Natural killer cell (primary cell): ENCODE results near the gene SHROOM2. TPM values are rescaled to one million over a fixed set of nuclear protein-coding genes. Genes with fewer than 3 reads are reported as not detected.

Experiments
- ATAC-seq, 3 donors: fragments of 150-1000 bp in 2 of 3; fragments of 200-7000 bp in 1 of 3; cut with Tn5 transposase; 1 replicate in 1 of 3; 2 replicates in 2 of 3; pipeline ENCODE4 v1.10.0; 2021; ENCODE audit warnings: mild to moderate bottlenecking in 2 of 3, moderate library complexity in 2 of 3
- DNase-seq, 2 donors: peaks; one replicate each; pipeline versions ENCODE4 v3.0.0 to v3.0.0-alpha.2; 2013 to 2021; ENCODE audit warnings: mixed read lengths in 1 of 2
- H3K27ac ChIP-seq: one replicate; pipeline ENCODE4 v1.5.1; 2013; ENCODE audit warnings: mild to moderate bottlenecking, low read length
- H3K27me3 ChIP-seq: one replicate; pipeline ENCODE4 v1.6.1; 2013; ENCODE audit warnings: low read length; ENCODE audit not compliant: control insufficient read depth, insufficient read depth
- H3K36me3 ChIP-seq: one replicate; pipeline ENCODE4 v1.6.1; 2013; ENCODE audit warnings: low read length; ENCODE audit not compliant: control insufficient read depth, insufficient read depth
- H3K4me1 ChIP-seq: one replicate; pipeline ENCODE4 v1.6.1; 2013; ENCODE audit warnings: low read length; ENCODE audit not compliant: control insufficient read depth, insufficient read depth
- H3K4me3 ChIP-seq: one replicate; pipeline ENCODE4 v1.5.1; 2013; ENCODE audit warnings: low read length
- H3K9me3 ChIP-seq: one replicate; pipeline ENCODE4 v1.6.1; 2013; ENCODE audit warnings: low read length; ENCODE audit not compliant: control insufficient read depth, insufficient read depth
- H3K27ac Mint-ChIP-seq, 2 donors: one replicate each; pipeline ENCODE4 v1.8.0; 2022; ENCODE audit warnings: mild to moderate bottlenecking in 2 of 2, mixed read lengths in 2 of 2, moderate library complexity in 1 of 2
- H3K27me3 Mint-ChIP-seq, 2 donors: one replicate each; pipeline ENCODE4 v1.8.0; 2022; ENCODE audit warnings: low read depth in 2 of 2, mixed read lengths in 2 of 2
- H3K36me3 Mint-ChIP-seq: one replicate; pipeline ENCODE4 v1.8.0; 2022; ENCODE audit warnings: mixed read lengths
- H3K4me1 Mint-ChIP-seq, 2 donors: one replicate each; pipeline ENCODE4 v1.8.0; 2022; ENCODE audit warnings: mixed read lengths in 2 of 2
- H3K4me3 Mint-ChIP-seq: one replicate; pipeline ENCODE4 v1.8.0; 2022; ENCODE audit warnings: mild to moderate bottlenecking, moderate library complexity, mixed read lengths
- H3K9me3 Mint-ChIP-seq, 2 donors: one replicate each; pipeline ENCODE4 v1.8.0; 2022; ENCODE audit warnings: mixed read lengths in 2 of 2
- CTCF ChIP-seq: fragments of 200-600 bp; IDR thresholded peaks from one replicate; pipeline ENCODE4 v1.8.0; 2022; ENCODE audit warnings: antibody characterized with exemption
- WGBS: methylation state at CpG from one replicate; pipeline ENCODE4 v1.1.7; 2013; ENCODE audit warnings: missing lambda C conversion rate; ENCODE audit not compliant: insufficient coverage; 5-methylcytosine and 5-hydroxymethylcytosine counted together
- intact Hi-C: fragments of 100-400 bp; cut with micrococcal nuclease; formaldehyde crosslinking; loops from one replicate; pipeline ENCODE4 v1.14.2; 2022
- total RNA-seq, 4 donors: library from RNA; stranded (reverse); fragments of 120-200 nt in 1 of 4; gene quantifications; one replicate each; pipeline versions ENCODE4 v1.2.3 to v1.2.4, GENCODE V29; 2013 to 2022

Gene SHROOM2
- total RNA-seq, 3 donors from 2014 or later (not counting 1 experiment from before 2014, with no cell fraction given), result not detected

GRCh38 chrX:9788911-9789310, 2.7 kb downstream of the SHROOM2 start:
- H3K9me3 ChIP-seq, result no peaks in the 10 kb centered on the region
- ATAC-seq (no peak), DNase-seq (no peak)
- no peaks in the 10 kb centered on the region for H3K4me1 Mint-ChIP-seq
- no peaks in the 10 kb centered on the region for H3K9me3 Mint-ChIP-seq
- intact Hi-C loops, result no loop called here
- no peak overlapping the region for H3K4me3 Mint-ChIP-seq
- peaks cover 10 to 43% of the 10 kb centered on the region in 2 donors for H3K27me3 Mint-ChIP-seq
- H3K27ac Mint-ChIP-seq, result no peak overlapping the region
- H3K27me3 ChIP-seq, result peaks cover 2% of the 10 kb centered on the region
- no CpG with 5 or more reads among the region's 2 CpGs for WGBS
- no peak overlapping the region for H3K27ac ChIP-seq
- H3K36me3 ChIP-seq, result no peaks in the 10 kb centered on the region
- no peaks in the 10 kb centered on the region for H3K4me1 ChIP-seq
- H3K36me3 Mint-ChIP-seq, result no peaks in the 10 kb centered on the region
- H3K4me3 ChIP-seq, result no peak overlapping the region
- no peak for TF ChIP-seq CTCF

- intact Hi-C loops, result no loop called here
- Histone ChIP-seq H3K36me3 (no peaks in the 10 kb centered on the region), H3K4me3 (no peak overlapping the region), H3K27ac (no peak overlapping the region), H3K9me3 (no peaks in the 10 kb centered on the region), H3K27me3 (peaks cover 2% of the 10 kb centered on the region), H3K4me1 (no peaks in the 10 kb centered on the region)
- TF ChIP-seq CTCF, result no peak
- H3K36me3 Mint-ChIP-seq, result no peaks in the 10 kb centered on the region
- 60% methylated on average over 5 of the region's 5 CpGs for WGBS
- no peak for DNase-seq
- ATAC-seq, result no peak
- H3K27me3 Mint-ChIP-seq, result peaks cover 10 to 43% of the 10 kb centered on the region in 2 donors
- no peak overlapping the region for H3K4me3 Mint-ChIP-seq
- no peaks in the 10 kb centered on the region for H3K9me3 Mint-ChIP-seq
- no peaks in the 10 kb centered on the region for H3K4me1 Mint-ChIP-seq
- H3K27ac Mint-ChIP-seq, result no peak overlapping the region
These were observed 3.3 kb downstream of the SHROOM2 start for GRCh38 chrX:9789555-9789954.

GRCh38 chrX:9790866-9791265, 4.6 kb downstream of the SHROOM2 start:
- Histone ChIP-seq H3K4me3 (no peak overlapping the region), H3K27me3 (peaks cover 2% of the 10 kb centered on the region), H3K36me3 (no peaks in the 10 kb centered on the region), H3K27ac (no peak overlapping the region), H3K9me3 (no peaks in the 10 kb centered on the region), H3K4me1 (no peaks in the 10 kb centered on the region)
- Mint-ChIP-seq H3K27me3 (peaks cover 15 to 46% of the 10 kb centered on the region in 2 donors), H3K4me3 (no peak overlapping the region), H3K9me3 (no peaks in the 10 kb centered on the region), H3K27ac (no peak overlapping the region), H3K4me1 (no peaks in the 10 kb centered on the region), H3K36me3 (no peaks in the 10 kb centered on the region)
- TF ChIP-seq CTCF, result no peak
- intact Hi-C loops, result no loop called here
- 96% methylated on average over 5 of the region's 6 CpGs for WGBS
- ATAC-seq (no peak), DNase-seq (no peak)

GRCh38 chrX:9794495-9794894, 8.3 kb downstream of the SHROOM2 start:
- no peaks in the 10 kb centered on the region for H3K27me3 ChIP-seq
- H3K4me1 ChIP-seq, result no peaks in the 10 kb centered on the region
- H3K4me3 Mint-ChIP-seq, result no peak overlapping the region
- H3K36me3 Mint-ChIP-seq, result no peaks in the 10 kb centered on the region
- no peaks in the 10 kb centered on the region for H3K4me1 Mint-ChIP-seq
- TF ChIP-seq CTCF, result no peak
- no peak overlapping the region for H3K27ac Mint-ChIP-seq
- intact Hi-C loops, result no loop called here
- WGBS, result 89% methylated on average over 4 of the region's 7 CpGs
- peaks cover 0 to under 1% of the 10 kb centered on the region in 2 donors for H3K9me3 Mint-ChIP-seq
- H3K27me3 Mint-ChIP-seq, result peaks cover 9 to 22% of the 10 kb centered on the region in 2 donors
- DNase-seq, result no peak
- no peaks in the 10 kb centered on the region for H3K36me3 ChIP-seq
- no peak overlapping the region for H3K27ac ChIP-seq
- ATAC-seq, result no peak
- H3K4me3 ChIP-seq, result no peak overlapping the region
- H3K9me3 ChIP-seq, result no peaks in the 10 kb centered on the region
